CD4-positive, alpha-beta memory T cell (primary cell): ENCODE results near the gene CORIN. TPM values are rescaled to one million over a fixed set of nuclear protein-coding genes. Genes with fewer than 3 reads are reported as not detected.
"Not testable (repeated sequence)": the region's sequence is repeated elsewhere in the genome, so short reads cannot be mapped to it uniquely, and the experiment has no call there.

Experiments
- CTCF ChIA-PET: fragments of 350-600 bp; sonication (Branson Sonifier 250); formaldehyde crosslinking; loops from one replicate; lab custom pipeline; 2021; ENCODE audit warnings: inconsistent platforms; ENCODE audit not compliant: partially characterized antibody; lab: Charles Lee
- POLR2A ChIA-PET: fragments of 350-600 bp; sonication (Branson Sonifier 250); formaldehyde crosslinking; loops from one replicate; lab custom pipeline; 2021; ENCODE audit not compliant: partially characterized antibody; lab: Charles Lee
- DNase-seq, 5 donors: peaks; one replicate each; pipeline versions ENCODE4 v3.0.0 to v3.0.0-alpha.2; 2020 to 2022; ENCODE audit warnings: mixed read lengths in 1 of 5
- H3K27ac ChIP-seq: one replicate; pipeline ENCODE4 v1.7.0; 2013; ENCODE audit warnings: low read depth, low read length
- H3K27me3 ChIP-seq: 2 replicates; pipeline ENCODE4 v1.7.0; 2013; ENCODE audit warnings: mild to moderate bottlenecking, low read length, moderate library complexity; ENCODE audit not compliant: insufficient read depth
- H3K36me3 ChIP-seq: 2 replicates; pipeline ENCODE4 v1.7.0; 2013; ENCODE audit warnings: mild to moderate bottlenecking, low read length, moderate library complexity; ENCODE audit not compliant: insufficient read depth
- H3K4me1 ChIP-seq: 2 replicates; pipeline ENCODE4 v1.7.0; 2013; ENCODE audit warnings: mild to moderate bottlenecking, low read length, moderate library complexity; ENCODE audit not compliant: insufficient read depth
- H3K4me3 ChIP-seq, 2 donors: one replicate each; pipeline ENCODE4 v1.7.0; 2013; ENCODE audit warnings: low read length in 2 of 2, mild to moderate bottlenecking in 1 of 2
- H3K9me3 ChIP-seq, 2 donors: one replicate each; pipeline ENCODE4 v1.7.0; 2013; ENCODE audit warnings: low read length in 2 of 2, control low read depth in 1 of 2; ENCODE audit not compliant: control insufficient read depth in 1 of 2
- H3K27ac Mint-ChIP-seq, 7 donors: one replicate each; pipeline ENCODE4 v1.8.0; 2020 to 2021; ENCODE audit warnings: mixed read lengths in 7 of 7, mild to moderate bottlenecking in 6 of 7, inconsistent platforms in 3 of 7, moderate library complexity in 3 of 7
- H3K27me3 Mint-ChIP-seq, 2 donors: one replicate each; pipeline ENCODE4 v1.8.0; 2020 to 2021; ENCODE audit warnings: mixed read lengths in 2 of 2
- H3K36me3 Mint-ChIP-seq, 2 donors: one replicate each; pipeline ENCODE4 v1.8.0; 2020 to 2021; ENCODE audit warnings: mixed read lengths in 2 of 2, inconsistent platforms in 1 of 2, mild to moderate bottlenecking in 1 of 2
- H3K4me1 Mint-ChIP-seq, 4 donors: one replicate each; pipeline ENCODE4 v1.8.0; 2020 to 2021; ENCODE audit warnings: mixed read lengths in 4 of 4, mild to moderate bottlenecking in 1 of 4
- H3K4me3 Mint-ChIP-seq, 8 donors: one replicate each; pipeline ENCODE4 v1.8.0; 2020 to 2021; ENCODE audit warnings: mixed read lengths in 8 of 8, mild to moderate bottlenecking in 7 of 8, moderate library complexity in 6 of 8, inconsistent platforms in 3 of 8
- H3K9me3 Mint-ChIP-seq, 8 donors: one replicate each; pipeline ENCODE4 v1.8.0; 2020 to 2021; ENCODE audit warnings: mixed read lengths in 8 of 8, mild to moderate bottlenecking in 5 of 8, inconsistent platforms in 3 of 8, moderate library complexity in 1 of 8
- intact Hi-C: fragments of 100-400 bp; cut with micrococcal nuclease; formaldehyde crosslinking; loops from one replicate; pipeline ENCODE4 v1.15.1; 2023
- microRNA-seq: library from miRNA; unstranded; fragments of <30 nt; microRNA quantifications from one replicate; pipeline ENCODE4 v1.2.0, GENCODE V29; 2021; ENCODE audit warnings: borderline replicate concordance, borderline number of aligned reads, borderline microRNAs expressed, mixed read lengths
- polyA plus RNA-seq, 2 donors: library from polyadenylated mRNA; unstranded; fragments of 300-500 nt; fragmentation: Illumina TruSeq; gene quantifications; one replicate each; pipeline ENCODE4 v1.2.3, GENCODE V29; 2021
- total RNA-seq, 2 experiments: library from RNA; stranded (reverse); gene quantifications; one replicate each; pipeline ENCODE4 v1.2.3, GENCODE V29; 2021

Gene CORIN
- total and polyA plus RNA-seq, 4 experiments from 2014 or later = 0.30 to 1.1 (median 0.36) TPM; not detected in 1

DNA sequence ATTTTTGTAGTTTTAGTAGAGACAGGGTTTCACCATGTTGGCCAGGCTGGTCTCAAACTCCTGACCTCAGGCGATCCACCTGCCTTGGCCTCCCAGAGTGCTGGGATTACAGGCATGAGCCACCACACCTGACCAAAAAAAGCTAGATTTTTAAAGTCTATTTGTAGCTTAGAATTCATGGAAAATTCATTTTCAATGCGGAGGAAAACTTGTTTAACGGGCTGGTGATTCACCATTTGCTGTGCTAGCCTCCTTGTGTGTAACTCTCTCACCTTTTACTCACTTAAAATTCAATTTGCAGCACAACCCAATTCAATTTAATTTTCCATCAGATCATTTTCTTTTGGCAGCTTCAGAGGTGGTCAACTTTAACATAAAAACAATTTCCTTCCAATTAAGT is 281.9 kb downstream of the CORIN start:
- H3K4me1 ChIP-seq, H3K4me1 Mint-ChIP-seq, H3K36me3 ChIP-seq, POLR2A ChIA-PET, H3K27ac Mint-ChIP-seq, H3K27ac ChIP-seq, H3K36me3 Mint-ChIP-seq, H3K9me3 Mint-ChIP-seq, H3K4me3 Mint-ChIP-seq, H3K9me3 ChIP-seq, DNase-seq, H3K27me3 ChIP-seq, intact Hi-C loops, H3K4me3 ChIP-seq, H3K27me3 Mint-ChIP-seq: not testable (repeated sequence)
- CTCF ChIA-PET = interaction anchor here (1.1 to 1.4 kb wide), 2 partner anchors 10 kb away, joined by 3 read pairs; no protein-coding TSS in a partner anchor

DNA sequence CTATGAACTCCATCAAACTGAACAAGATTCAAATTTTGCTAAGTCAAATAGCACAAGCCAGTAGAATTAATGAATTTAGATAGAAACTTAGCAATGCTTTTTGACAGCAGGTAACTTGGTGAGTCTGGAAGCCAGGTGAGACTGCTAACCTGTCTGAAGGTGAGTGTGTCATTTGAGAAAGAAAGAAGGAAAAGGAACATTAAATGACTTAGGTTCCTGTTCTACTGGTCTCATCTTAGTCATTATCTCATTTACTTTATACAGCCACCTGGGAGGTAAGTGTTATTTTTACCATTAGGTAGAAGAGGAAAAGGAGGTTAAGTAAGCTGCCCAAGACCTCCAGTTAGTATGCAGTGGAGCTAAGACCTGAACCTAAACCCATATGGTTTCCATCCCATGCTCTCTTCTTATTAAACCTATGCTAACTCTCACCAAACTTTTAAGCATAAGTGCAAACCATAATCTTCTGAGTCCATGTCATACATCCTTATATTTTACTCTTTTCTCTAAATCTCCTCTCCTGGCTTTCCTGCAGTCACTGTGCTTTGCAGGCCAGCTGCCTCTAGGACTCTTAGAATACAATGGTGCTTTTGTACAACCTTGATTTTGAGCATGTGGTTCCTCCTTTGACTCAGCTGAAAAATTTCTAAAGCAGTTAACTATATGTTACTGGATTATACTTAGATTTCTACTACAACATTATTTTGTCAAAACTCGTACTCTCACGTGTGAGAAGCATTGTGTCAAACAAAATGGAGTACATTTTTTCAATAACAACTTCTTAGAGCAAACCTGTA is 284.3 kb downstream of the CORIN start:
- H3K9me3 Mint-ChIP-seq = no peaks in the 10 kb centered on the region
- Histone ChIP-seq H3K4me1 (no peaks in the 10 kb centered on the region), H3K4me3 (no peak overlapping the region), H3K9me3 (no peaks in the 10 kb centered on the region), H3K27ac (no peak overlapping the region), H3K27me3 (no peaks in the 10 kb centered on the region), H3K36me3 (no peaks in the 10 kb centered on the region)
- intact Hi-C loops = no loop called here
- ChIA-PET CTCF (interaction anchor here (1.4 kb wide), 1 partner anchor 10 kb away, joined by 3 read pairs; no protein-coding TSS in a partner anchor), POLR2A (no interaction called here)
- no peak overlapping the region for H3K4me3 Mint-ChIP-seq
- no peaks in the 10 kb centered on the region for H3K27me3 Mint-ChIP-seq
- no peak for DNase-seq
- peaks cover 0 to 8% of the 10 kb centered on the region in 2 donors for H3K36me3 Mint-ChIP-seq
- H3K27ac Mint-ChIP-seq = peak overlapping the region in 2 of 7 donors; percentile 1 to 25
- H3K4me1 Mint-ChIP-seq = peaks cover 0 to 3% (median 0%) of the 10 kb centered on the region in 4 donors

GRCh38 chr4:47551682-47552081 is 286.2 kb downstream of the CORIN start:
- intact Hi-C loops = no loop called here
- H3K4me3 Mint-ChIP-seq = no peak overlapping the region
- H3K27me3 ChIP-seq = no peaks in the 10 kb centered on the region
- POLR2A ChIA-PET = no interaction called here
- H3K27ac Mint-ChIP-seq = peak overlapping the region in 1 of 7 donors; percentile 9
- H3K4me3 ChIP-seq = no peak overlapping the region
- CTCF ChIA-PET = interaction anchor here (1.0 kb wide), 1 partner anchor 12 kb away, joined by 3 read pairs; no protein-coding TSS in a partner anchor
- no peaks in the 10 kb centered on the region for H3K9me3 Mint-ChIP-seq
- no peaks in the 10 kb centered on the region for H3K36me3 ChIP-seq
- peaks cover 0 to 13% of the 10 kb centered on the region in 2 donors for H3K36me3 Mint-ChIP-seq
- H3K9me3 ChIP-seq = no peaks in the 10 kb centered on the region
- H3K4me1 Mint-ChIP-seq = peaks cover 0 to 3% (median 0%) of the 10 kb centered on the region in 4 donors
- no peak overlapping the region for H3K27ac ChIP-seq
- no peak for DNase-seq
- no peaks in the 10 kb centered on the region for H3K27me3 Mint-ChIP-seq
- H3K4me1 ChIP-seq = no peaks in the 10 kb centered on the region

DNA sequence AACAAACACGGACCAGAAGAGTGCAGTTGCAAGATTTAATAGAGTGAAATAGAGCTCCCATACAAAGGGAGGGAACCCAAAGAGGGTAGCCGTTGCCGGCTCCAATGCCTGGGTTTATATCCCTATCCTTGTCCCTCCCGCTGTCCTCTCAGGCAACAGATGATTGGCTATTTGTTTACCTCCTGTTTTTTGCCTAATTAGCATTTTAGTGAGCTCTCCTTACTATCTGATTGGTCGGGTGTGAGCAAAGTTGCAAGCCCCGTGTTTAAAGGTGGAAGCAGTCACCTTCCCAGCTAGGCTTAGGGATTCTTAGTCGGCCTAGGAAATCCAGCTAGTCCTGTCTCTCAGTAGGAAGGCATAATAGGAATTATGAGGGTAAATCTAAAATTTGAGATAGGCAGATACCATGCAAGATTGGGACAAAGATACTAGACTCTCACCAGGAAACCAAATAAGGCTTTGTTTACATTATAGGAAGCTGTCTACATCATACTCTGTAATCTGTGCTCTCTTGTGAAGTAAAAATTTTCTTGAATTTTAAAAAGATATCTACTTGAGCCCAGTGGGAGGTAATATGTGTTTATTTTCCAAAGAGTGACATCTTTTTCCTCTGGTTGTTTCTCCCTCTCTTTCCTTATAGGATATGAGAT is 286.8 kb downstream of the CORIN start:
- H3K4me3 ChIP-seq = no peak overlapping the region
- Mint-ChIP-seq H3K27ac (no peak overlapping the region), H3K27me3 (no peaks in the 10 kb centered on the region), H3K9me3 (peaks cover 0 to 1% (median 0%) of the 10 kb centered on the region in 8 donors), H3K4me3 (no peak overlapping the region), H3K36me3 (peaks cover 0 to 13% of the 10 kb centered on the region in 2 donors), H3K4me1 (peaks cover 0 to 3% (median 0%) of the 10 kb centered on the region in 4 donors)
- H3K27ac ChIP-seq = no peak overlapping the region
- ChIA-PET POLR2A (no interaction called here), CTCF (interaction anchor here (1.0 kb wide), 1 partner anchor 13 kb away, joined by 3 read pairs; no protein-coding TSS in a partner anchor)
- H3K9me3 ChIP-seq = no peaks in the 10 kb centered on the region
- intact Hi-C loops = no loop called here
- H3K27me3 ChIP-seq = no peaks in the 10 kb centered on the region
- no peak for DNase-seq
- no peaks in the 10 kb centered on the region for H3K4me1 ChIP-seq
- H3K36me3 ChIP-seq = no peaks in the 10 kb centered on the region

- DNase-seq, H3K27ac Mint-ChIP-seq, H3K4me1 Mint-ChIP-seq, H3K4me1 ChIP-seq, H3K27me3 Mint-ChIP-seq, H3K4me3 Mint-ChIP-seq, H3K36me3 ChIP-seq, CTCF ChIA-PET, H3K9me3 ChIP-seq, H3K9me3 Mint-ChIP-seq, H3K27me3 ChIP-seq, H3K27ac ChIP-seq, H3K4me3 ChIP-seq, intact Hi-C loops, POLR2A ChIA-PET: not testable (repeated sequence)
- H3K36me3 Mint-ChIP-seq = peaks cover 0 to 13% of the 10 kb centered on the region in 2 donors
These were observed 287.5 kb downstream of the CORIN start for GRCh38 chr4:47550357-47550756.

Small RNA genes within 50 kb of the gene (microRNA-seq; reads per million reads assigned to microRNA genes)
- not detected for gene MIR8053

Other genes with a start within 250 kb of the CORIN start
- gene NFXL1, start 76.5 kb upstream of the CORIN start, total RNA-seq = 10 to 100 TPM; 16.6 to 21.1 TPM
- gene NFXL1, start 76.5 kb upstream of the CORIN start, polyA plus RNA-seq = 1 to 10 TPM; 7.7 to 8.8 TPM
- not detected for gene CNGA1, start 178.6 kb upstream of the CORIN start, total RNA-seq
- gene CNGA1, start 178.6 kb upstream of the CORIN start, polyA plus RNA-seq = not detected
- 1 to 10 TPM; 3.0 to 3.3 TPM for gene NIPAL1, start 178.7 kb upstream of the CORIN start, total RNA-seq
- under 1 TPM; 0.65 TPM for gene NIPAL1, start 178.7 kb upstream of the CORIN start, polyA plus RNA-seq